ENCODE results near the gene SLC2A8.

DNA sequence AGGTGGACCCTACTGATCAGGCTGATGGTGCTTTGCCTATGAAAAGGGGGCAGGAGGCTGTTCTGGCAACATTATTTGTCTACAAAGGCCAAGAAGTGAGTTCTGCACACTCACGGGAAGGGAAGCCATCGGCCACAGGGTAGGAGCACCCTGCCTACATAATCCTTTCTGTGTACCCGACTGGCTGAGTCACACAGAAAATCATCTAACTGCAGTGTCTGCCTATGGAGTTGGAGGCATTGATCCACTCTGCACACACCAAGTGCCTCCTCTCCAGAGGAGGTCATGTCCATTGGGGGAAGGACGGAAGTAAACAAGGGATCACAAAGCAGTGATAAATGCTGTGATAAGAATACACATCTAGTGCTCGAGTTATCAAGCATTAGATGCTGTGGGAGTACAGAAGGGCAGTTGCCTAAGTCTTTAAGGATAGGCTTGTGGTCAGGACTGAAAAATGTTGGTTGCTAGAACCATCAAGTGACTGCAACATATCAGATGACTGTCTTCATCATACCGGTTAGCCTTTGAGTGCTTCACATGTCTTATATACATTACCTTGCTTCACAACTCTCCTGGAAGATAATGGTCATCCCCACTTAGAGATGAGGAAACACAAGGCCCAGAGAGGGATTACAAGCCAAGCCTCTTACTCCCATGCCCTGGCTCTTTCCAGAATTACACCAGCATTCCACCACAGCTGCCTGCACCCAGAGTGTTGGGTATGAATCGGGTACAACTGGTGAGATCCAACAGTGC lies 1.3 kb upstream of the SLC2A8 start:
- TF ChIP-seq, protein P1, sequence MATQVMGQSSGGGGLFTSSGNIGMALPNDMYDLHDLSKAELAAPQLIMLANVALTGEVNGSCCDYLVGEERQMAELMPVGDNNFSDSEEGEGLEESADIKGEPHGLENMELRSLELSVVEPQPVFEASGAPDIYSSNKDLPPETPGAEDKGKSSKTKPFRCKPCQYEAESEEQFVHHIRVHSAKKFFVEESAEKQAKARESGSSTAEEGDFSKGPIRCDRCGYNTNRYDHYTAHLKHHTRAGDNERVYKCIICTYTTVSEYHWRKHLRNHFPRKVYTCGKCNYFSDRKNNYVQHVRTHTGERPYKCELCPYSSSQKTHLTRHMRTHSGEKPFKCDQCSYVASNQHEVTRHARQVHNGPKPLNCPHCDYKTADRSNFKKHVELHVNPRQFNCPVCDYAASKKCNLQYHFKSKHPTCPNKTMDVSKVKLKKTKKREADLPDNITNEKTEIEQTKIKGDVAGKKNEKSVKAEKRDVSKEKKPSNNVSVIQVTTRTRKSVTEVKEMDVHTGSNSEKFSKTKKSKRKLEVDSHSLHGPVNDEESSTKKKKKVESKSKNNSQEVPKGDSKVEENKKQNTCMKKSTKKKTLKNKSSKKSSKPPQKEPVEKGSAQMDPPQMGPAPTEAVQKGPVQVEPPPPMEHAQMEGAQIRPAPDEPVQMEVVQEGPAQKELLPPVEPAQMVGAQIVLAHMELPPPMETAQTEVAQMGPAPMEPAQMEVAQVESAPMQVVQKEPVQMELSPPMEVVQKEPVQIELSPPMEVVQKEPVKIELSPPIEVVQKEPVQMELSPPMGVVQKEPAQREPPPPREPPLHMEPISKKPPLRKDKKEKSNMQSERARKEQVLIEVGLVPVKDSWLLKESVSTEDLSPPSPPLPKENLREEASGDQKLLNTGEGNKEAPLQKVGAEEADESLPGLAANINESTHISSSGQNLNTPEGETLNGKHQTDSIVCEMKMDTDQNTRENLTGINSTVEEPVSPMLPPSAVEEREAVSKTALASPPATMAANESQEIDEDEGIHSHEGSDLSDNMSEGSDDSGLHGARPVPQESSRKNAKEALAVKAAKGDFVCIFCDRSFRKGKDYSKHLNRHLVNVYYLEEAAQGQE (IDR thresholded peaks at IDR 0.05; ENCODE audit: low read depth), result no peak
- TF ChIP-seq, protein P2, sequence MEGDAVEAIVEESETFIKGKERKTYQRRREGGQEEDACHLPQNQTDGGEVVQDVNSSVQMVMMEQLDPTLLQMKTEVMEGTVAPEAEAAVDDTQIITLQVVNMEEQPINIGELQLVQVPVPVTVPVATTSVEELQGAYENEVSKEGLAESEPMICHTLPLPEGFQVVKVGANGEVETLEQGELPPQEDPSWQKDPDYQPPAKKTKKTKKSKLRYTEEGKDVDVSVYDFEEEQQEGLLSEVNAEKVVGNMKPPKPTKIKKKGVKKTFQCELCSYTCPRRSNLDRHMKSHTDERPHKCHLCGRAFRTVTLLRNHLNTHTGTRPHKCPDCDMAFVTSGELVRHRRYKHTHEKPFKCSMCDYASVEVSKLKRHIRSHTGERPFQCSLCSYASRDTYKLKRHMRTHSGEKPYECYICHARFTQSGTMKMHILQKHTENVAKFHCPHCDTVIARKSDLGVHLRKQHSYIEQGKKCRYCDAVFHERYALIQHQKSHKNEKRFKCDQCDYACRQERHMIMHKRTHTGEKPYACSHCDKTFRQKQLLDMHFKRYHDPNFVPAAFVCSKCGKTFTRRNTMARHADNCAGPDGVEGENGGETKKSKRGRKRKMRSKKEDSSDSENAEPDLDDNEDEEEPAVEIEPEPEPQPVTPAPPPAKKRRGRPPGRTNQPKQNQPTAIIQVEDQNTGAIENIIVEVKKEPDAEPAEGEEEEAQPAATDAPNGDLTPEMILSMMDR (IDR thresholded peaks at IDR 0.05 in 2 of 3, conservative IDR thresholded peaks at IDR 0.05 in 1 of 3; ENCODE audit: borderline replicate concordance in 1 of 3, insufficient read depth in 1 of 3, low read depth in 2 of 3, low read length in 2 of 3), result no peak
- TF ChIP-seq POLR2AphosphoS5 (IDR thresholded peaks at IDR 0.05; ENCODE audit: low read depth, low read length) (no peak), CEBPB (IDR thresholded peaks at IDR 0.05; ENCODE audit: low read depth) (no peak), JUND (IDR thresholded peaks at IDR 0.05) (no peak)
